Measurements from ENCODE around the gene EPX. TPM values are rescaled to one million over a fixed set of nuclear protein-coding genes. Genes with fewer than 3 reads are reported as not detected.
A peak's percentile ranks its signal among the peaks of the same experiment; 100 is the strongest.

Gene EPX
- total RNA-seq, 1 donor from 2014 or later = not detected

- H3K27ac Mint-ChIP-seq = no peak overlapping the region
- H3K4me1 Mint-ChIP-seq = no peaks in the 10 kb centered on the region
- no peaks in the 10 kb centered on the region for H3K9me3 Mint-ChIP-seq
- no peak overlapping the region for H3K4me3 Mint-ChIP-seq
- intact Hi-C loops (cut with micrococcal nuclease) = no loop called here
- H3K27me3 Mint-ChIP-seq = peaks cover 9% of the 10 kb centered on the region
- DNase-seq = no peak
- no peaks in the 10 kb centered on the region for H3K36me3 Mint-ChIP-seq (ENCODE audit: low read depth)
Measured at GRCh38 chr17:58193641-58194255, 1.2 kb downstream of the EPX start.

- peaks cover 10% of the 10 kb centered on the region for H3K27me3 Mint-ChIP-seq
- intact Hi-C loops (cut with micrococcal nuclease) = no loop called here
- no peaks in the 10 kb centered on the region for H3K9me3 Mint-ChIP-seq
- DNase-seq = no peak
- H3K27ac Mint-ChIP-seq = peak overlapping the region; percentile 17
- peaks cover 2% of the 10 kb centered on the region for H3K4me1 Mint-ChIP-seq
- no peaks in the 10 kb centered on the region for H3K36me3 Mint-ChIP-seq (ENCODE audit: low read depth)
- no peak overlapping the region for H3K4me3 Mint-ChIP-seq
Measured at GRCh38 chr17:58195518-58196123, 3.1 kb downstream of the EPX start.

GRCh38 chr17:58196610-58197009, 4.1 kb downstream of the EPX start:
- DNase-seq = no peak
- peaks cover 2% of the 10 kb centered on the region for H3K4me1 Mint-ChIP-seq
- H3K4me3 Mint-ChIP-seq = no peak overlapping the region
- intact Hi-C loops (cut with micrococcal nuclease) = no loop called here
- no peak overlapping the region for H3K27ac Mint-ChIP-seq
- peaks cover 6% of the 10 kb centered on the region for H3K27me3 Mint-ChIP-seq
- no peaks in the 10 kb centered on the region for H3K9me3 Mint-ChIP-seq
- H3K36me3 Mint-ChIP-seq (ENCODE audit: low read depth) = no peaks in the 10 kb centered on the region

DNA sequence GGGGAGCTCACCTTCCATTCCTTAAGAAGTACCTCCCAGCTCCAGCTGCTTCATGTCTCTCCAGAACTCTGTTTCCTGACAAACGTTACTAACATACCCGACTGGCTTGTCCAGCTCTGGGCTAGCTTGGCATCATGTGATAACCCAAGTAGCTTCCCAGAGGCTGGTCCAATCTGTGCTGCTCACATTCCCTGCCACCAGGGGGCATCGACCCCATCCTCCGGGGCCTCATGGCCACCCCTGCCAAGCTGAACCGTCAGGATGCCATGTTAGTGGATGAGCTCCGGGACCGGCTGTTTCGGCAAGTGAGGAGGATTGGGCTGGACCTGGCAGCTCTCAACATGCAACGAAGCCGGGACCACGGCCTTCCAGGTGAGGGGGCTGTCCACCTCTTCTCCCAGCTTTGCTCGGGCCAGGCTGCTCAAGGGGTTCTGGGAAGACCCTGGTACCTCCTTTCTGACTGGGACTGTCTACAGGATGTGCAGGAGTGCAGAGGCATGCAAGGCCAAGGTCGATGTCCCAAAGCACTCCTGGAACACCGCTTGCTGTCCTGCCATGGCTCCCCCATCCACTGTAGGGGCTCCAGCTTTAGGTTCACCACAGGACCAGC, 7.6 kb downstream of the EPX start:
- peaks cover 2% of the 10 kb centered on the region for H3K4me1 Mint-ChIP-seq
- no peak overlapping the region for H3K4me3 Mint-ChIP-seq
- H3K27ac Mint-ChIP-seq = no peak overlapping the region
- H3K36me3 Mint-ChIP-seq (ENCODE audit: low read depth) = no peaks in the 10 kb centered on the region
- peaks cover 6% of the 10 kb centered on the region for H3K27me3 Mint-ChIP-seq
- peak; percentile 86 for DNase-seq
- H3K9me3 Mint-ChIP-seq = no peaks in the 10 kb centered on the region
- intact Hi-C loops (cut with micrococcal nuclease) = loop anchor here (2.0 kb wide), 1 partner anchor 247 kb away; no protein-coding TSS in a partner anchor

DNA sequence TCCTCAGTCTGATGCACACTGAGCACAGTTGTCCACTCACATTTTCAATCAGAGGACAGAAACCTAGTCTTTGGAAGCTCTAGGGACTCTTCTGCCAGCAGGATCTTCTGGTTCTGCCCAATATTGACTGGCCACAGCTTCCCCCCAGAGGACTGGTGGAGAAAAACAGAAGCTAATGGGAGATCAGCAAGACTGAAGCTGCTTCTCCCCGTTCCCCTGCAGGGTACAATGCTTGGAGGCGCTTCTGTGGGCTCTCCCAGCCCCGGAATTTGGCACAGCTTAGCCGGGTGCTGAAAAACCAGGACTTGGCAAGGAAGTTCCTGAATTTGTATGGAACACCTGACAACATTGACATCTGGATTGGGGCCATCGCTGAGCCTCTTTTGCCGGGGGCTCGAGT, 10.3 kb downstream of the EPX start:
- intact Hi-C loops (cut with micrococcal nuclease) = no loop called here
- Mint-ChIP-seq H3K9me3 (no peaks in the 10 kb centered on the region), H3K4me3 (no peak overlapping the region), H3K36me3 (ENCODE audit: low read depth) (no peaks in the 10 kb centered on the region), H3K27me3 (peaks cover 3% of the 10 kb centered on the region), H3K27ac (no peak overlapping the region), H3K4me1 (peaks cover 2% of the 10 kb centered on the region)
- DNase-seq = no peak

- H3K4me1 Mint-ChIP-seq = peaks cover 2% of the 10 kb centered on the region
- peaks cover 3% of the 10 kb centered on the region for H3K27me3 Mint-ChIP-seq
- intact Hi-C loops (cut with micrococcal nuclease) = no loop called here
- H3K4me3 Mint-ChIP-seq = no peak overlapping the region
- peaks cover 5% of the 10 kb centered on the region for H3K36me3 Mint-ChIP-seq (ENCODE audit: low read depth)
- H3K9me3 Mint-ChIP-seq = no peaks in the 10 kb centered on the region
- no peak for DNase-seq
- no peak overlapping the region for H3K27ac Mint-ChIP-seq
Measured at GRCh38 chr17:58204796-58205195, 12.3 kb downstream of the EPX start.

DNA sequence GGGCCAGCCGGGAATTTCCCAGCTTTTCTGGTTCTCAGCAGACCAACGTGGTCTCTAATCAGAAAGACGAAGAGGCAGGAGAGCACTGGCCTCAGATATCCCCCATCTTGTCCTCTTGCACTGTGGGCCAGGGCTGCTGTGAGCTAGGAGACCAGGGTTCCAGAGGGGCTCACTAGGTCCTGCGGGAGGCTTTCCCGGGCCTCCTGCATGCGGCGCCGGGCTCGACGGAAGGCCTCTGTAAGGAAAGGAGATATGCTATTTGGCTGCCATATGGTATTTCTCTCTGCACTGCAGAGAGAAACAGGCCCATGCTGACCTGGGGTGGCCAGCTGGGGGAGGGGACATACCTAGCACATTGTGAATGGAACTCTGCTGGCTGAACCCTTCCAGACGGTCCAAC, 13.4 kb downstream of the EPX start:
- peaks cover 12% of the 10 kb centered on the region for H3K36me3 Mint-ChIP-seq (ENCODE audit: low read depth)
- no peak for DNase-seq
- intact Hi-C loops (cut with micrococcal nuclease) = no loop called here
- H3K27me3 Mint-ChIP-seq = no peaks in the 10 kb centered on the region
- H3K4me3 Mint-ChIP-seq = no peak overlapping the region
- peaks cover 2% of the 10 kb centered on the region for H3K4me1 Mint-ChIP-seq
- H3K9me3 Mint-ChIP-seq = no peaks in the 10 kb centered on the region
- H3K27ac Mint-ChIP-seq = no peak overlapping the region

DNA sequence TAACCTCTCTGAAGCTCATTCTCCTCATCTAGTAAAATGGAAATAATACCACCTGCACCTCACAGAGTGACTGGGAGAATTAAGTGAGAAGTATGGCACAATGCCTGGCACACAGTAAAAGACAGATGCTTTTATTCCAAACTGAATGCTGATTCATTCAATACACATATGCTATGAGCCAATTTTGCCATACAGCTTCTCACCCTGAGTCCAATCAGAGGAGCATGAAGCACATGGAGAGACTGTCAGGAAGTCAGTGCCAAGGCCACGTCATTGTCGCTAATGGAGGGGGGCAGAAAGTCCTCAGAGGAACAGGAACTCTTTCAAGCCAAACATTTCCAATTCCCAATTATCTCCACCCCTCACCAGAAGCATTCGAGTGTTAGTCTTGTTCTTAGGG, 14.9 kb downstream of the EPX start:
- Mint-ChIP-seq H3K4me1 (peaks cover 4% of the 10 kb centered on the region), H3K4me3 (no peak overlapping the region), H3K9me3 (no peaks in the 10 kb centered on the region), H3K27me3 (no peaks in the 10 kb centered on the region), H3K27ac (no peak overlapping the region), H3K36me3 (ENCODE audit: low read depth) (peaks cover 17% of the 10 kb centered on the region)
- intact Hi-C loops (cut with micrococcal nuclease) = no loop called here
- DNase-seq = no peak

- peaks cover 19% of the 10 kb centered on the region for H3K36me3 Mint-ChIP-seq (ENCODE audit: low read depth)
- H3K4me3 Mint-ChIP-seq = no peak overlapping the region
- H3K4me1 Mint-ChIP-seq = peaks cover 4% of the 10 kb centered on the region
- no peaks in the 10 kb centered on the region for H3K9me3 Mint-ChIP-seq
- intact Hi-C loops (cut with micrococcal nuclease) = no loop called here
- H3K27ac Mint-ChIP-seq = no peak overlapping the region
- no peaks in the 10 kb centered on the region for H3K27me3 Mint-ChIP-seq
- DNase-seq = no peak
Measured at GRCh38 chr17:58208344-58208743, 15.8 kb downstream of the EPX start.

DNA sequence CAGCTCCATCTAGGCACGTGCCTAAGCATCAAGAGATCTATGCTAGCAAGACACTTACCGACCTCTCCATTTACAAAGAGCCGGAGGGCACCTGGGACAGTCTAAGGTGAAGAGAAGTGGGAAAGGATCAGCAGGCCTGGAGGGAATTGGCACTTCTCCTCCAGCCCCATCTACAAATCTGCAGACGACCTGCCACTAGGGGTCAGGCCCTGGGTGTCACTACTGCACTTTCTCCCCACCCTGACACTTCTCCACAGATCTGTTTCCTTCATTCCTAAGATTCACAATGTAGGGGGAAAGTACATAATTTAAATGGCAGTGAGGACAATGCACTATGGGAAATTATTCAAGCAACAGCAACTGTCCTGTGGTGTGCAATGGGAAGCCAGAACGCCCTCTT, 18.4 kb downstream of the EPX start:
- intact Hi-C loops (cut with micrococcal nuclease) = no loop called here
- no peak for DNase-seq
- Mint-ChIP-seq H3K36me3 (ENCODE audit: low read depth) (peaks cover 21% of the 10 kb centered on the region), H3K27ac (no peak overlapping the region), H3K4me1 (peaks cover 4% of the 10 kb centered on the region), H3K4me3 (no peak overlapping the region), H3K27me3 (no peaks in the 10 kb centered on the region), H3K9me3 (no peaks in the 10 kb centered on the region)

GRCh38 chr17:58215685-58216084, 23.2 kb downstream of the EPX start:
- Mint-ChIP-seq H3K36me3 (ENCODE audit: low read depth) (peaks cover 9% of the 10 kb centered on the region), H3K4me3 (no peak overlapping the region), H3K27ac (no peak overlapping the region), H3K9me3 (no peaks in the 10 kb centered on the region), H3K4me1 (peaks cover 24% of the 10 kb centered on the region), H3K27me3 (no peaks in the 10 kb centered on the region)
- intact Hi-C loops (cut with micrococcal nuclease) = loop anchor here (5.0 kb wide), 1 partner anchor 137 kb away; the partner anchor contains the start of gene SUPT4H1
- no peak for DNase-seq

GRCh38 chr17:58217766-58218165, 25.2 kb downstream of the EPX start:
- Mint-ChIP-seq H3K36me3 (ENCODE audit: low read depth) (peaks cover 4% of the 10 kb centered on the region), H3K4me3 (peak overlapping the region; percentile 40), H3K27ac (peak overlapping the region; percentile 36), H3K9me3 (no peaks in the 10 kb centered on the region), H3K27me3 (peaks cover 8% of the 10 kb centered on the region), H3K4me1 (peaks cover 20% of the 10 kb centered on the region)
- DNase-seq = no peak
- intact Hi-C loops (cut with micrococcal nuclease) = loop anchor here (5.0 kb wide), 1 partner anchor 135 kb away; the partner anchor contains the start of gene SUPT4H1

GRCh38 chr17:58219007-58219788, 26.7 kb downstream of the EPX start, which contains the start of gene MKS1:
MKS1 (minus strand) TSS chr17:58219255; CDS start chr17:58219230, 25 bp downstream.
- no peaks in the 10 kb centered on the region for H3K9me3 Mint-ChIP-seq
- H3K4me3 Mint-ChIP-seq = peak within 1 kb of the TSS; percentile 90
- peaks cover 13% of the 10 kb centered on the region for H3K27me3 Mint-ChIP-seq
- H3K4me1 Mint-ChIP-seq = peaks cover 22% of the 10 kb centered on the region
- H3K27ac Mint-ChIP-seq = peak within 1 kb of the TSS; percentile 94
- H3K36me3 Mint-ChIP-seq (ENCODE audit: low read depth) = no peaks in the 10 kb centered on the region
- DNase-seq = peak; percentile 99
- intact Hi-C loops (cut with micrococcal nuclease) = loop anchor here (5.0 kb wide), 1 partner anchor 133 kb away; the partner anchor contains the start of gene SUPT4H1

All from activated CD4-positive, alpha-beta T cell treated with anti-CD3 and anti-CD28 coated beads, Interleukin-2, amount 10 ng/mL, durations not matched to agents 24 days and 14 days (primary cell).